ENCODE data around the gene CAMK1D.
"Not testable (repeated sequence)": the region's sequence is repeated elsewhere in the genome, so short reads cannot be mapped to it uniquely, and the experiment has no call there.

Gene CAMK1D

GRCh38 chr10:12348870-12349628, at the start of gene CAMK1D:
Gene CAMK1D (plus strand): TSS chr10:12349547.
- peak; percentile 42 for DNase-seq

GRCh38 chr10:12301036-12301435, 48.3 kb upstream of the CAMK1D start:
- not testable (repeated sequence) for DNase-seq

GRCh38 chr10:12308057-12308456, 41.3 kb upstream of the CAMK1D start:
- no peak for DNase-seq

- no peak for DNase-seq
Observed at GRCh38 chr10:12308736-12309375, 40.5 kb upstream of the CAMK1D start.

DNA sequence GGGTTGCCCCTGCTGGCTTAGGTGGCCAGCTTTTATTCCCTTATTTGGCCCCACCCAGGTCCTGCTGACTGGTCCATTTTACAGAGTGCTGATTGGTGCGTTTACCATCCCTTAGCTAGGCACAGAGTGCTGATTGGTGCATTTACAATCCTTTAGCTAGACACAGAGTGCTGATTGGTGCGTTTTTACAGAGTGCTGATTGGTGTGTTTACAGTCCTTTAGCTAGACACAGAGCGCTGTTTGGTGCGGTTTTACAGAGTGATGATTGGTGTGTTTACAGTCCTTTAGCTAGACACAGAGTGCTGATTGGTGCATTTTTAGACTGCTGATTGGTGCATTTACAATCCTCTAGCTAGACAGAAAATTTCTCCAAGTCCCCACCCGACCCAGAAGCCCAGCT, 39.6 kb upstream of the CAMK1D start:
- not testable (repeated sequence) for DNase-seq

DNA sequence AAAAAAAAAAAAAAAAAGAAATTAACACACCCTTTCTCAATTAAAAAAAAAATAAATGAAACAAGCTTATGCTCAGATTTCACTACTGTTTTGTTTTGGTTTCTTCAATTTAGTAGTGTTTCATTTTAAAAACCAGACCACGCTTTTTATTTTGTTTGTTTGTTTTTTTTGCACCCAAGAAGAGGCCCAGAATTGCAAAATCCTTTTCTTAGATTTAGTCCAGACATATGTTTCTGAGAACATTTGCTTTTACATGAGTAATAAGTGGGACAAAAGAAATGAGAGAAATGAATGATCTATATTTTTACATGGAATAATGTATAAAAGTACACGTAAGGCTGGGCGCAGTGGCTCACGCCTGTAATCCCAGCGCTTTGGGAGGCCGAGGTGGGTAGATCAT, 34.5 kb upstream of the CAMK1D start:
- DNase-seq: no peak

- DNase-seq: no peak
Observed at GRCh38 chr10:12319076-12319475, 30.3 kb upstream of the CAMK1D start.

GRCh38 chr10:12320892-12321291, 28.5 kb upstream of the CAMK1D start:
- no peak for DNase-seq

- no peak for DNase-seq
Observed at GRCh38 chr10:12321641-12322040, 27.7 kb upstream of the CAMK1D start.

DNA sequence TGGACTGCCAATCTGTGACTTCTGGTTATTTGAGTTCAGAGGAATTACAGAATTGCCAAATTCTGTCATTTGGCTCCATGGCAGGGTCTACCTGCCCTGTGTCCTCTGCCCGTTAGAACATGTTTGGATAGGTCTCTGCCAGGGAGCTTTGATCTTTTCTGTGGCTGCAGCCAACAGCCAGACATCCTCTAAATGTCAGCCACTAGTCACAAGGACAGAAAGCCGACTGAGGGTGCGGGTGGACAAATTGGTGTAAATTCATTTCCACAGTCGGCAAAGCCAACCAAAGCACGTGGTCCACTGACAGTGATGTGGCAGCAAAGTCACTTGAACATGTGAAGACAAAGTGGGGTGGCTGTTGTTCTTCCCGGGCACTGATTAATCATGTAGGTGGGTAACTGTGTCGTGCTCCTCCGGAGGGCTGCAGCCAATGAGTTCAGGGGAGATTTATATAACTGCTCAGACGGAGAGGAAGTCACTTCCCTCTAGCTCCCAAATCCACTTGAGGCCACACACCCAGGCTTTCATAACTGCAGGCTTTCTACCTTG, 26.7 kb upstream of the CAMK1D start:
- DNase-seq: no peak

DNA sequence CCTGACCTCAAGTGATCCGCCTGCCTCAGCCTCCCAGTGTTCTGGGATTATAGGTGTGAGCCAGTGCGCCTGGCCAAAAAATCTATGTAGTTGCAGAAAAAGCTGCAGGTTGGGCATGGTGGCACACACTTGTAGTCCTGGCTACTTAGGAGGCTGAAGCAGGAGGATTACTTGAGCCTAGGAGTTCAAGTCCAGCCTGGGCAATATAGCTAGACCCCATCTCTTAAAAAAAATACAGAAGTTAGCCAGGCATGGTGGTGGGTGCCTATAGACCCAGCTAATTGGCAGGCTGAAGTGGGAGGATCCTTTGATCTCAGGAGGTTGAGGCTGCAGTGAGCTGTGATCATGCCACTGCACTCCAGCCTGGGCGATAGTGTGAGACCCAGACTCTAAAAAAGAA, 24.8 kb upstream of the CAMK1D start:
- DNase-seq: no peak

- no peak for DNase-seq
Observed at GRCh38 chr10:12327074-12327473, 22.3 kb upstream of the CAMK1D start.

GRCh38 chr10:12327476-12327875, 21.9 kb upstream of the CAMK1D start:
- no peak for DNase-seq

DNA sequence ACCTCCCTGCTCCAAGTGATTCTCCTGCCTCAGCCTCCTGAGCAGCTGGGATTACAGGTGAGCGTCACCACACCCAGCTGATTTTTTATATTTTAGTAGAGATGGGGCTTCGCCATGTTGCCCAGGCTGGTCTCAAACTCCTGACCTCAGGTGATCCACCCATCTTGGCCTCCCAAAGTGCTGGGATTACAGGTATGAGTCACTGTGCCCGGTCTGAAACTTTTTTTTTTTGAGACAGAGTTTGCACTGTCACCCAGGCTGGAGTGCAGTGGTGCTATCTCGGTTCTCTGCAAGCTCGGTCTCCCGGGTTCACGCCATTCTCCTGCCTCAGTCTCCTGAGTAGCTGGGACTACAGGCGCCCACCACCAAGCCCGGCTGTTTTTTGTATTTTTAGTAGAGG, 21.0 kb upstream of the CAMK1D start:
- not testable (repeated sequence) for DNase-seq

DNA sequence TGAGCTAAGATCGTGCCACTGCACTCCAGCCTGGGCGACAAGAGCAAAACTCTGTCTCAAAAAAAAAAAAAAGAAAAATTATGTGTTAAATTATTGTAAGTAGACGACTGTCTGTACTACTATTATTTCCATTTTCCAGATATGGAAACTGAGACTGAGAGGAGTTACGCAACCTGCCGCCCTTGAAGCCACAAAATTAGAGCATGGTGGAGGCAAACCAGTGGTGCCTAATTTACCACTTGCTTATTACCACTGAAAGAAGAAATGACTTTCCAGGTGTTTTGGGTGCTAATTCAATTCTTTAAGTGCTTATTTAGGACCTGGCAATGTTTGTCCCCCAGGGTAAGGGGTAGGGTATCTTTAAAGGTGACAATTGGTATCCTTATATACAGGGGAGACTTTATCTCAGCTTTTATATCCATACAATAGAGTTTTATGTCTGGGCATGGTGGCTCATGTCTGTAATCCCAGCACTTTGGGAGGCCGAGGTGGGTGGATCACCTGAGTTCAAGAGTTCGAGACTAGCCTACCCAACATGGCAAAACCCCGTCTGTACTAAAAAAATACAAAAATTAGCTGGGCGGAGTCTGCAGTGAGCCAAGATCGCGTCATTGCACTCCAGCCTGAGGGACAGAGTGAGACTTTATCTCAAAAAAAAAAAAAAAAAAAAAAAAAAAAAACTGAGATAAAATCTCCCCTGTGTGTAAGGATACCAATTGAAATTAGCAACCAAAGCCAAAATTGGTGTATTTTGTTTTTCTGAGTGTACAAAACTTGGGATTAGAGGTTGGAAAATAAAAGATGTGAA, 16.6 kb upstream of the CAMK1D start:
- no peak for DNase-seq

GRCh38 chr10:12333380-12334185, 15.8 kb upstream of the CAMK1D start:
- peak; percentile 66 for DNase-seq

DNA sequence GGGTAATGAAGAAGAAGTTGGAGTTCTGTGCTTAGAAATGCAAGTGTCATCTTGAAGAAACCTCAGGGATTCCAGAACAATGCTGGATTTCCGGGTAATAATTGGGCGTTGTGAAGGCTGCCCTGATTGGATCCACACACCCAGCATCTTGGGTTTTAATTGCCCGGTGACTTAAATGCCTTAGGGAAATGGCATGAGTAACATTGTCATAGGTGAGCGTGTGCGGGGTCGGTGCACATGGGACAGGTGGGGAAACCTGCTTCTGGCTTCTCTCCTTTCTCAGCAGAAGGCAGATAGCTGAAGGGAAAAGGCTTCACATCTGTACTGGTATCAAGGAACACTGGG, 15.2 kb upstream of the CAMK1D start:
- DNase-seq: no peak

GRCh38 chr10:12335169-12335568, 14.2 kb upstream of the CAMK1D start:
- not testable (repeated sequence) for DNase-seq

DNA sequence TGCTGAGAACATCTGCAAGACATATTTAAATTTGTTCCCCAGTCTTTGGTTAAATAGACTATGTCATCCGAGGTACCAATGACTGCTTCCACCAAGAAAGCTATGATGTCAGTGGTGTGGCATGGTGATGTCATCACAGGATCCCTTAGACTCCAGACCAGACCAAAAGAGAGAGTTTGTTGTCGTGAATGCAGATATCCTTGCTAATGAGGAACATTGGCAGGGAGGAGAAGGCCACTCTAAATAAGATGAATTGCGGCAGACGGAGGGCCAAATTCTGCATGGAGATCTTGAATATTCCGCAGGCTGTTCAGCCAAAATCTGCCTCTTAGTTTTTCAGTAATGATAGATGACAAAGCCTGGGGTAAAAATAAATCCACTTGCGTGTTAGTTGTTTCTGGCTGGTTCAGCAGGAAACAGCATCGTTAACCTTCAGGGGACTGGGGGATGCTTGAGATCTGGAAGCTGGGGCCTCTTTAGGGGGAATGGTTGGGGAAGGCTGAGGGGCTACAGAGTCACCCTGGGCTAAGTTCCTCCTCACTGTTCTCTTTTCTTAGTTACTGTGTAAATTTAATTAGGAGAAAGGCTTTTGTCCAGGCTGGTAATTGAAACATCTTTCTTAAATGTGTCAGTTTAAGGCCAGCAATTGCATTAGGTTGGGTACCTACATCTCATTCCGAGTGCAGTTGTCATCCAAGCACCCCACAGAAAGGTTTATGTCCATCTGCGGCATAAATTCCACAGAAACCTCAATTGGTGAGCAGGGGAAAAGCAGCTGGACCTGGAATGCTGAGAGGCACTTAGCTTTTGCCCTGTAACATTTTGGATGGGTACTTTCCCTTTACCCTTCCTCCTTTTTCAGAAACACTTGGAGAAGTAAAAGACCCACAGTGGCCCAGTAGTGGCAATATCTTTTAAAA, 11.6 kb upstream of the CAMK1D start:
- DNase-seq: no peak

GRCh38 chr10:12338981-12339380, 10.4 kb upstream of the CAMK1D start:
- no peak for DNase-seq

DNA sequence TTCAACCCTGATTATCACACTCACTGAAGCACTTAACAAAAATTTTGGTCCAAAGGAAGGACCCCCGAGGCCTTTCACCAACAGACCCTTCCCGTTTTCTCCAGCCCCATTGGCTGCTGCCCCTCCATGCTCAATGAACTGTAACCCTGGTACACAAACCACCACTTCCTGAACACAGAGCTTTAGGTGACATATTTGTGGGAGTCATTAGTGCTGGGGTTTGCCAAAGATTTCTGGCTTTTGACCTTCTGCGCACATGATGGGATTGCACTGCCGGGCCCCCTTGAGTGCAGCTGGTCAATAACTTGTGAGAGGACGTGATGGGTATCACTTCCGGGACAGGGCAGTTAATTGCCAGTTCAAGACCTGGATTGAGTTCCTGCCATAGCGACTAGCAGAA, 9.0 kb upstream of the CAMK1D start:
- no peak for DNase-seq

GRCh38 chr10:12340937-12341336, 8.4 kb upstream of the CAMK1D start:
- DNase-seq: no peak

Measured in COR-L47 (cell line).